Activated naive CD8-positive, alpha-beta T cell treated with anti-CD3 and anti-CD28 coated beads, Interleukin-2, amount 50 U/mL, for 16 hours (primary cell): ENCODE data around the gene VPS35L.
"Not testable (repeated sequence)": the region's sequence is repeated elsewhere in the genome, so short reads cannot be mapped to it uniquely, and the experiment has no call there.

ENCODE experiments used
- DNase-seq: peaks from one replicate; pipeline ENCODE4 v3.0.0-alpha.2; 2020; ENCODE audit warnings: low read depth, low spot score

The VPS35L gene

DNA sequence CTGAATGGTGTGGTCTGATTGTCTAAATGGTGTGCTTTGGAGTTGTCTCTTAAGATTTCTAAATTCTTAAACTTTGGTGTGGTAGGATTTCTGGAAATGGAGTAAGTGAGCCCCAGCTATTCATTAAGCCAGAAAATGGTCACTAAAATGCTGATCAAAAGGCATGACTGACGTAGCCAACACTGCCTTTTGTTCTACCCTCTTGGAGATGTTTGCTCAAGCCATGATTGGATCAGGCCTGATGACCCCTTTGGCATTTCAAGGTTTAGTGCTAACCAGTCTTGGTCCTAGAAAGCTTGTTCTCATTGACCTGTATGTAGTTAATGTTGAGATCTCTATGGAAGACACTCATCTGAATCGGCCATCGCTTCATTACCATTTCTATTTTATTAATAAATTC is 94.5 kb downstream of the VPS35L start:
- DNase-seq: no peak

GRCh38 chr16:19654147-19654546 is 98.6 kb downstream of the VPS35L start:
- DNase-seq: no peak

DNA sequence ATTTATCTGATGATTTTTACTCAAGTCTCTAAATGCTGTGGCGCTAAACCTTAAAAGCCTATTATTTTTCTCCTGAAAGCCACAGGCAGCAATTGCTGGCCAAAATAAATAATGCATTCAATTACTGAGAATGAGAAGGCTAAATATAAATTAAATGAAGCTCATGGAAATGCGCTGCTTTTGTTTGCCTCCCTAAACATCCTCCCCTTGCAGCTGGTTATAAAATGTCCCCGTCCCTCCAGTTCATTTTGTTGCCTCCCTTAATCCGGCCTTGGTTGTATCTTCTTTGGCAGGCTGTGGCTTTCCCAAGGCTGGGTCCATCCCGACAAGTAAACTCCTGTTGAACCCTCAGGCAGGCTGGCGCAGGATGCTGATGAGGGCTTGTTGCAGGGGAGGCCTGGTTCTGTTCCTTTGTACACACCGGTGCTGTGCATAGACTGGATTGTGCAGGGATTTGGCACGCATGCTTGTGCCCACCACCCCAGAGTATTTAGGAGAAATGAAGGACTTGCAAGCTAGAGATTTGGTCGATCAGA is 99.8 kb downstream of the VPS35L start:
- no peak for DNase-seq

DNA sequence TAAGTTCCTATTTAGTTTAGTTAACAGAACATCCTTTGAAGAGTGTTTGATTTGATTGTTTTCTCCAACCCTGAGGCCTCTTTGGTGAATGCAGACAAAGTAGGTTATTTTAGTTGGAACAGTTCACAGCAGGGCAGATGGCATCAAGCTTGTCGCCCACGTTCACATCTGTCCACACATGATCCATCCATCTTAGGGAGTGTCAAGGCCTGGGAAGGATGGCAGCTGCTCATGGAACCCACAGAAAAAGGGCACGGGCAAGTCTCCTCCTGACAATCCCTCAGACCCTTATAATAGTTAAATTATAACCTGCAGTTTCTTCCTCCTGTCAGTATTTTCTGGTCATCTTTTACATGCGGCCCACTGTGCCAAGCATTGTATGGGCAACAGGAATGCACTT is 102.3 kb downstream of the VPS35L start:
- no peak for DNase-seq

GRCh38 chr16:19659554-19659953 is 104.1 kb downstream of the VPS35L start:
- no peak for DNase-seq

DNA sequence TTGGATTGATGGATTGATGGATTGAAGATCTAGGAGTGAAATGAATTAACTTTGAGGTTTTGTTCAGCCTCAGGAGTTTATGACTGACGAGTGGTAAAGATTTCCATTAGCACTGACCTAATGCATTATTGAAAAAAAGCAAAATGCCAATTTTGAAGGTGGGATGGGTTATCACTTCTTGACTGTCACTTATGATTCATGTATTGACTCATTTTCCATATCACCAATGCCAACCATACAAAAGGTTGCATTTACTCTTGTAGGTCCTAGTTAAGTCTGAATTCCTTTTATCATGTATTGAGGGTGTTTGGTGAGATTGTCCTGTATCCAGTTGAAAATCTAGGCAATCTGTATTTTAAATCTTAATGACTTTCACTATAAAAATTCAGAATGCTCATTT is 104.9 kb downstream of the VPS35L start:
- no peak for DNase-seq

GRCh38 chr16:19662351-19662750 is 106.8 kb downstream of the VPS35L start:
- no peak for DNase-seq

- DNase-seq: no peak
Measured at GRCh38 chr16:19664166-19664565, 108.7 kb downstream of the VPS35L start.

DNA sequence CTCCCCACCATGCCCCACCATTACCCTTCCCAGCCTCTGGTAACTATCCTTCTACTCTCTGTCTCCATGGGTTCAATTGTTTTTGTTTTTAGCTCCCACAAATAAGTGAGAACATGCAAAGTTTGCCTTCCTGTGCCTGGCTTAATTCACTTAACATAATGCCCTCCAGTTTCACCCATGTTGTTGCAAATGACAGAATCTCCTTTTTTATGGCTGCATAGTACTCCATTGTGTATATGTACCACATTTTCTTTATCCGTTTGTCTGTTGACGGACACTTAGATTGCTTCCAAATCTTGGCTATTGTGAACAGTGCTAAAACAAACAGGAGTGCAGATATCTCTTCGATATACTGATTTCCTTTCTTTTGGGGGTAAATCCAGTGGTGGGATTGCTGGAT is 109.8 kb downstream of the VPS35L start:
- not testable (repeated sequence) for DNase-seq

GRCh38 chr16:19666477-19666876 is 111.0 kb downstream of the VPS35L start:
- DNase-seq: no peak

DNA sequence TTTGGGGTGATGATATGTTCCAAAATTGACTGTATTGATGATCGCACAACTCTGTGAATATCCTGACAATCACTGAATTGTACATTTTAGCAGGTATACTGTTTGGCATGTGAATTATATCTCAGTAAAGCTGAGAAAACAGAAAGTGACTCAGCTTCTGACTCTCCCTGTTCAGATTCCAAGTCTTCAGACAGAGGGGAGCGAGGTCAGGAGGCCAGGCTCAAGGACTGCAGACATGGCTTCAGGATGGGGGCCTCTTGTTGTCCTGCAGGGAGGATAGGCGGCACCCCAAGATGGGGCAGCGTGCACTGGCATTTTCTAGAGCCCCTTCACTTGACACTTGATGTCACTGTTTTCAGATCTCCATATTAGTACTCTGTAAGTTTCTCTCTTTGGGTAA is 116.9 kb downstream of the VPS35L start:
- no peak for DNase-seq

DNA sequence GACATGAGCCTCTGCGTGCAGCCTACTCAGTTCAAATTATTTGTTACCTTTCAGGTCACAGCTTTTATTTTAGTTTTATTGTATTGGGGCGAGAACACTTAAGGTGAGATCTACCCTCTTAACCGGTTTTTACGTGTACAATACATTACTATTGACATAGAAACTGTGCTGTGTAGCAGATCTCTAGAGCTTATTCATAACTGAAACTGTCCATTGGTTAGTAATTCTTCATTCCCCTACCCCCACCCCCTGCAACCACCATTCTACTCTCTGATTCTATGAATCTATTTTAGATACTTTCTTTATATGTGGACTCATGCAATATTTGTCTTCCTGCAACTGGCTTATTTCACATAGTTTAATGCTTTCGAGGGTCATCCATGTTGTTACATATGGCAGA is 119.0 kb downstream of the VPS35L start:
- DNase-seq: no peak

DNA sequence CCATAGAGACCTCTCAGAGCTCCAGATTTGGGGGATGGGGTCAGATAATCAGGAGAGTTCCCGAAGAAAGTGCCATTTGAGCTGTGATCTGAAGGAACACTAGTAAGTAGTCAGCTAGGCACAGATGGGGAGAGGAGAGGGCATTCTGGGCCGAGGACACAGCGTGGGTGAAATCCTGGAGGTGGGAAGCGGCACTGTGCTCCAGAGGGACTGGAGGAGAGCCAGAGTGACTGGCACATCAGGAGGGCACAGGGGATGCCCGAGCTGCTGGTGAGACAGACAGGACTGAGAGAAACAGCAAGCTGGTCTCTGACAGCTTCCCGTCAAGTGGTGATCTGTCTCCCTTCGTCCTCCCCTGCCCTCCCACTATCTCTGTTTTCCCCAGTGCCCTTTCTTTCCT is 121.9 kb downstream of the VPS35L start:
- no peak for DNase-seq

DNA sequence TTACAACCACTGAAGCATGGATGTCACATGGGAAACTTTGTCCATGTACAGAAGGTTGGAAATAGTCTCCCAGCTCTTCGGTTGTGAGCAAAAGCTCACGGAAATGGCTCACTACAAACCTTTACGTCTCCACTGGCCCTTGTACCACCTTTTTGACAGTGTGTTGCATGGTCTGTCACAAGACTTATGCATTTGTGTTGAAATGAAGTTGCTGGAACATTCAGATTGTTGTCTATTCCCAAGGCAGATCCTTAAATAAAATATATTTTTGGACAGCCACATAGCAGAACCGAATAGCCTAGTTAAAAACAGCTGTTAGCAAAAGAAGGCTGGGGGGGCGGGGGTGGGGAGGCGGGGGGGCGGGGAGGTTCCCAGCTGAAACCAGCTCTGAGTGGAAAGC is 123.3 kb downstream of the VPS35L start:
- DNase-seq: no peak

DNA sequence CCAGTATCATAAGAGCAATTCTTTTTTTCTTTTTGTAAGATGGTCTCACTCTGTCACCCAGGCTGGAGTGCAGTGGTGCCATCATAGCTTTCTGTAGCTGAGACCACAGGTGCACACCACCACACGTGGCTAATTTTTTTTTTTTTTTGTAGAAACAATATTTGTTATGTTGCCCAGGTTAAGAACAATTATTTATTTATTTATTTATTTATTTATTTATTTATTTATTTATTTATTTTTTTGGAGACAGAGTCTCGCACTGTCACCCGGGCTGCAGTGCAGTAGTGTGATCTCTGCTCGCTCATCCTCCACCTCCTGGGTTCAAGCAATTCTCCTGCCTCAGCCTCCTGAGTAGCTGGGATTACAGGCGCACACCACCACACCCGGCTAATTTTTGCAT is 123.8 kb downstream of the VPS35L start:
- not testable (repeated sequence) for DNase-seq

DNA sequence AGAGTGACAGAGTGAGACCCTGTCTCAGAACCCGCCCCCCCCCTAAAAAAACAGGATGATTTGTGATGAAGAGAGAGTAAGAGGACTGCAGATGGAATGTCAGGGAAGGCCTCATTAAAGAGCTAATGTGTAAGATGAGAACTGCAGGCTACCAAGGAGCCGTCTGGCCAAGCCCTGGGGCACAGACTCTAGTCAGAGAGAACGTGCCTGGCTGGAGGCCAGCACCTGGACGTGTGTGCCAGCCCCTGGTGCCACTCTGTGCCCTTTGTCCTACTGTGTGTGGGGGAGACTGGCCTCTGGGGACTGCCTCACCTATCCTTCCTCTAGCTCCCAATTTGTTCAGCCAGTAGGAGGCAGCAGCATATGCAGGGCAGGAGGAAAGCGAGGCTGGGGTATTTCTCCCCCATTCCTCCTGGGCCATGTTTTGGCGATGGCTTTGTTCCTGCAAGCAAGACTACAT is 125.4 kb downstream of the VPS35L start:
- DNase-seq: no peak

DNA sequence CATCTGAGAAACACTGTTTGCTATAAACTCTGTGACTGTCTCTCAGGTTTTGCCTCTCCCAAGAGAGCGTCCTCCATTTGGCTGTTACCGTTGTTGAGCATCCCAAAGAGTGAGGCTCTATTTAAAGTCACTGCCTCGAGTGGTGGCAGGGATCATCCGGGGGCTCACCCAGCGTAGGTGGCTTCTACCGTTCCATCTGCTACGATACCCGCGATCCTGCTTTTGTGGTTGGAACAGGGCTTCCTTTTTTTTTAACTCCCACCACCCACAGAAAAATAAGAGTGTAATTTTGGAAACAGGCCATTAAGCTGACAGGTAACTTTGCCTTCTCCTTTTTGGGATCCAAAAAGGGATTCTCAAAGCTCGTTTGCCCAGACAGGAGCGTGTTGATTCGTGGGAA is 126.1 kb downstream of the VPS35L start:
- DNase-seq: no peak

- no peak for DNase-seq
Measured at GRCh38 chr16:19683453-19684236, 128.1 kb downstream of the VPS35L start.

GRCh38 chr16:19685176-19685575 is 129.7 kb downstream of the VPS35L start:
- no peak for DNase-seq

DNA sequence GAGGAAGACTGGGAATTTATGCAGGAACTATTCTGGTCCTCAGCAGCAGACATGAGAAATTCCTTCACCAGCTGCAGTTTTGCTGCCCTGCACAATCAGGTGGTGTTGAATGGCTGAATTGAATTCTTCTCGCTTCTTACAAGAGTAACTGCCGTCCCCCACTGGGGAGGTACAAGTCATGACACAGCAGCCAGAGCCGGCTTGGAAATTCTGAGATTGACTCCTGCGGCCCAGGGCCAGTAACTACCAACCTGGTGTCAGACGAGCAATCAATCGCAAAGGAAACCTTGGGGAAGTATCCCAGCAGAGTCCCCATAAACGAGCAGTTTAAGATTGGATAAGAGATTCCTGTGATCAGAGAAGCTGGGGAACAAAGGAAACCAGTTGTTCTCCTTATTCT is 131.8 kb downstream of the VPS35L start:
- no peak for DNase-seq

GRCh38 chr16:19688396-19689024 is 133.0 kb downstream of the VPS35L start:
- no peak for DNase-seq

GRCh38 chr16:19689342-19689741 is 133.8 kb downstream of the VPS35L start:
- no peak for DNase-seq

DNA sequence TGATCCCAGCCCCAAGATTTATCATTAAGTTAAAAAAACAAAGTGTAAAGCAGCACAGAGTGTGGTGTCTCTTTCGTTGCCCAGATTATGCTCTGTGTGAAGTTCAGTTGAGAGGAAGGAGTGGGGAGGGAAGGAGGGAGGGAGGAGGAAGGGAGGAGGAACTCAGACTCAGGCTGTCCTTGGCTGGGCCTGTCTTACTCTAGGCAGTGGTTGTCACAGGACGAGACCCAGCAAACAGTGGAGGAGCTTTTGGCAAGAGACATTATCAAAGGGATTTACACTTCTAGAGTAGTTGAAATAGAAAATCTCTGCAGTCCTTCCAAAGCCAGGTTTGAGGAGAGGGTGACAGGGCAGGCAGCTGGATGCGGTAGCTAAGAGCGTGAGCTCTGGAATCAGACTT is 134.7 kb downstream of the VPS35L start:
- no peak for DNase-seq
